B cell (primary cell): ENCODE data around the gene SEPTIN5.

Experiments
- EZH2 ChIP-seq: IDR thresholded peaks from 2 replicates; pipeline ENCODE4 v1.6.1; 2012; ENCODE audit warnings: borderline replicate concordance, low read depth, mild to moderate bottlenecking, moderate library complexity, low read length; ENCODE audit not compliant: insufficient read depth, poor library complexity, severe bottlenecking
- TF ChIP-seq, protein P1 (sequence below): fragments of 200-600 bp; IDR thresholded peaks from one replicate; pipeline ENCODE4 v1.8.0; 2022; ENCODE audit warnings: antibody characterized with exemption, mild to moderate bottlenecking

DNA sequence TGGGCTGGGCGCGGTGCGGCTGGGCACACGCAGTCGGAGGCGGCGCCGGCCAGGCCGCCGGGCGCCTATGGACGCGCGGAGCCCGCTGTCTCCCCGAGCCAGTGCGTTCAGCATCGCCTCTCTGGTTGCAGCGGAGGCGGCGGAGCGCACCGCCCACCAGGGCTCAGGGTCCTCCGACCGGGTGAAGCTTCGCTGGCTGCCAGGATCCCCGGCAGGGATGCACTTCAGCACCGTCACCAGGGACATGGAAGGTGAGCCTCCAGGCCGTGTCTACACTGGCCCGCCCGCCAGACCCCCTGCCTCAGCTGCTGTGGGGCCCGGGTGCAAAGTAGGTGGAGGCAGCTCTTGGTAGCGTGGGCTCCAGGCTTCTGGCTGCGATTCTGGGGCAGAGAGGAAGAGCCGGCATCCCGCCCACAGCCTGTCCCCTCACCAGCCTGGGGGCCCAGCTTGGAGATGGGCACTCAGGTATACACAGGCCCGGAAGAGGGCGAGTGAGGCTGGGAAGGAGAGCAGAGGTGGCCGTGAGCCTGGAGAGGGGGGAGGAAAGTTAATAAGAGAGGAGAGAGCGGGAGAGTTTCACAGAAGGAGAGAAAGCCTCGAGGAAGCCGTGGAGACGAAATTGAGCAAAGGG lies 45.2 kb downstream of the SEPTIN5 start:
- TF ChIP-seq, protein P1, sequence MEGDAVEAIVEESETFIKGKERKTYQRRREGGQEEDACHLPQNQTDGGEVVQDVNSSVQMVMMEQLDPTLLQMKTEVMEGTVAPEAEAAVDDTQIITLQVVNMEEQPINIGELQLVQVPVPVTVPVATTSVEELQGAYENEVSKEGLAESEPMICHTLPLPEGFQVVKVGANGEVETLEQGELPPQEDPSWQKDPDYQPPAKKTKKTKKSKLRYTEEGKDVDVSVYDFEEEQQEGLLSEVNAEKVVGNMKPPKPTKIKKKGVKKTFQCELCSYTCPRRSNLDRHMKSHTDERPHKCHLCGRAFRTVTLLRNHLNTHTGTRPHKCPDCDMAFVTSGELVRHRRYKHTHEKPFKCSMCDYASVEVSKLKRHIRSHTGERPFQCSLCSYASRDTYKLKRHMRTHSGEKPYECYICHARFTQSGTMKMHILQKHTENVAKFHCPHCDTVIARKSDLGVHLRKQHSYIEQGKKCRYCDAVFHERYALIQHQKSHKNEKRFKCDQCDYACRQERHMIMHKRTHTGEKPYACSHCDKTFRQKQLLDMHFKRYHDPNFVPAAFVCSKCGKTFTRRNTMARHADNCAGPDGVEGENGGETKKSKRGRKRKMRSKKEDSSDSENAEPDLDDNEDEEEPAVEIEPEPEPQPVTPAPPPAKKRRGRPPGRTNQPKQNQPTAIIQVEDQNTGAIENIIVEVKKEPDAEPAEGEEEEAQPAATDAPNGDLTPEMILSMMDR, result no peak
- no peak for TF ChIP-seq EZH2
